ENCODE results near the gene NAV1.

The NAV1 gene

DNA sequence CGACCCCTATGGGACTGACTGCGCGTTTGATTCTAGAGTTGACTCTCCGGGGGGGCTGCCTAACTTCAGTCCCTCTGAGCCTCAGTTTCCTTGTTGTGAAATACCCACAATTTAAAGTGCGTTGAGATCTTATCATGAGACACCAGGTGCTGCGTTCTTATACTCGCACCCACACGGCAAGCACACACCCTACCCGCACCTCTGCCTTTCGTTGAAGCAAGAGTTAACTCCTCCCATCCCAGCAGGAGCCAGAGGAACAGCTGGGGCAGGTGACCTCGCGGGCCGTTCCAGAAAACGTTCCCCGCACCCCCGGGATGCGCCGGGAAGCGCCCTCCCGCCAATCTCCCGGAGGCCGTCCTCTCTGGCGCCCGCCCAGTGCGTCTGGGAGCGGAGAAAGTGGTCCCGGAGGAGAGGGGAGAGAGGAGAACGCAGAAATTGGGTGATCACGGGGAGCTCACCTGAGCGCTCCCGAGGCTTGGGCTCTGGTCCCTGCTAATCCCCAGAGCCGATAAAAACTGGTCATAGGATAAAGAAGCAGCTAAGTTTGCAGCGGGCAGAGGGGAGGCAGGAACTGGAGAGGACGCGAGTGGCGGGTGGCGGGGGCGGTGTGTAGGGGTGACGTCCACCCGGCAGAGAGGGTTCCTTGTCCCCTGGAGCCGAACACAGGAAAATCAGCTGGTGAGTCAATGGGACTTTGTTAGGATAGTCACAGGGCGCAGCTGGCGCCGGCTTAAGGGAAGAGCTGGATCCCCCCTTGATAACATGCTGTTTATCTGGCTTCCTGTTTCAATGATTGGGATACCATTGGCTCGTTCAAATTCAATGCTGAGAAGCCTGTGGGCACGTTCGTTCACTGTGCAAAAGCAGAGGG lies 869 bp downstream of the NAV1 start:
- H3K36me3 ChIP-seq (ENCODE audit: control insufficient read depth, low read length) = no peaks in the 10 kb centered on the region
- H3K27ac ChIP-seq (ENCODE audit: low read depth, low read length) = no peak overlapping the region
- H3K4me1 ChIP-seq (ENCODE audit: control insufficient read depth, low read length) = peaks cover 38% of the 10 kb centered on the region
- no peaks in the 10 kb centered on the region; the same call in 1 of the 2 replicates for H3F3A ChIP-seq (ENCODE audit: control insufficient read depth, insufficient read depth)
- H3K27me3 ChIP-seq (ENCODE audit: control insufficient read depth, low read length) = peaks cover 63% of the 10 kb centered on the region
- TF ChIP-seq CTCF (IDR thresholded peaks at IDR 0.05; ENCODE audit: low read depth, low read length, poor library complexity, severe bottlenecking) = no peak
- TF ChIP-seq EZH2phosphoT487 (IDR thresholded peaks at IDR 0.05; ENCODE audit: borderline replicate concordance, low read length) = peak; percentile 91; the same call in 1 of the 2 replicates
- no peaks in the 10 kb centered on the region for H3K79me2 ChIP-seq (ENCODE audit: control insufficient read depth, low read length)
- H3K9me2 ChIP-seq (replicated peaks; ENCODE audit: control insufficient read depth, low read length) = no peaks in the 10 kb centered on the region
- peaks cover 3% of the 10 kb centered on the region; the same call in 1 of the 2 replicates for H4K20me1 ChIP-seq (ENCODE audit: control insufficient read depth, insufficient read depth, low read depth, low read length)
- peak overlapping the region; percentile 45 for H3K4me2 ChIP-seq (ENCODE audit: low read length)
- peak overlapping the region; percentile 42 for H3K4me3 ChIP-seq (ENCODE audit: low read length)
- no peaks in the 10 kb centered on the region for H3K9me3 ChIP-seq (ENCODE audit: control insufficient read depth, insufficient read depth, low read length)

- Histone ChIP-seq H3K9me3 (ENCODE audit: control insufficient read depth, insufficient read depth, low read length) (no peaks in the 10 kb centered on the region), H3K36me3 (ENCODE audit: control insufficient read depth, low read length) (no peaks in the 10 kb centered on the region), H3K4me1 (ENCODE audit: control insufficient read depth, low read length) (peaks cover 38% of the 10 kb centered on the region), H4K20me1 (ENCODE audit: control insufficient read depth, insufficient read depth, low read depth, low read length) (no peaks in the 10 kb centered on the region), H3K4me2 (ENCODE audit: low read length) (peak overlapping the region; percentile 45), H3K27me3 (ENCODE audit: control insufficient read depth, low read length) (peaks cover 57% of the 10 kb centered on the region), H3K4me3 (ENCODE audit: low read length) (no peak overlapping the region), H3F3A (ENCODE audit: control insufficient read depth, insufficient read depth) (no peaks in the 10 kb centered on the region; the same call in 1 of the 2 replicates), H3K79me2 (ENCODE audit: control insufficient read depth, low read length) (no peaks in the 10 kb centered on the region), H3K27ac (ENCODE audit: low read depth, low read length) (no peak overlapping the region), H3K9me2 (replicated peaks; ENCODE audit: control insufficient read depth, low read length) (no peaks in the 10 kb centered on the region)
- TF ChIP-seq CTCF (IDR thresholded peaks at IDR 0.05; ENCODE audit: low read depth, low read length, poor library complexity, severe bottlenecking) (no peak), EZH2phosphoT487 (IDR thresholded peaks at IDR 0.05; ENCODE audit: borderline replicate concordance, low read length) (no peak)
These were observed 2.2 kb downstream of the NAV1 start for GRCh38 chr1:201540846-201541735.

GRCh38 chr1:201542309-201543035 lies 3.5 kb downstream of the NAV1 start:
- Histone ChIP-seq H3K27me3 (ENCODE audit: control insufficient read depth, low read length) (peaks cover 44% of the 10 kb centered on the region), H4K20me1 (ENCODE audit: control insufficient read depth, insufficient read depth, low read depth, low read length) (no peaks in the 10 kb centered on the region), H3K79me2 (ENCODE audit: control insufficient read depth, low read length) (no peaks in the 10 kb centered on the region), H3K27ac (ENCODE audit: low read depth, low read length) (no peak overlapping the region), H3K4me3 (ENCODE audit: low read length) (no peak overlapping the region), H3K36me3 (ENCODE audit: control insufficient read depth, low read length) (no peaks in the 10 kb centered on the region), H3K9me3 (ENCODE audit: control insufficient read depth, insufficient read depth, low read length) (no peaks in the 10 kb centered on the region), H3K4me1 (ENCODE audit: control insufficient read depth, low read length) (peaks cover 38% of the 10 kb centered on the region), H3K9me2 (replicated peaks; ENCODE audit: control insufficient read depth, low read length) (no peaks in the 10 kb centered on the region), H3F3A (ENCODE audit: control insufficient read depth, insufficient read depth) (no peaks in the 10 kb centered on the region; the same call in 1 of the 2 replicates), H3K4me2 (ENCODE audit: low read length) (no peak overlapping the region)
- TF ChIP-seq EZH2phosphoT487 (IDR thresholded peaks at IDR 0.05; ENCODE audit: borderline replicate concordance, low read length) = no peak
- TF ChIP-seq CTCF (IDR thresholded peaks at IDR 0.05; ENCODE audit: low read depth, low read length, poor library complexity, severe bottlenecking) = no peak
